ENCODE results near the gene CRIP2.

- no peak for TF ChIP-seq CTCF (conservative IDR thresholded peaks at IDR 0.05 in 1 of 2, IDR thresholded peaks at IDR 0.05 in 1 of 2; ENCODE audit: extremely low read depth in 1 of 2, insufficient read depth in 1 of 2, low read depth in 1 of 2, low read length in 2 of 2)
- no peak for TF ChIP-seq EZH2 (IDR thresholded peaks at IDR 0.05; ENCODE audit: borderline replicate concordance, low read length)
Measured at GRCh38 chr14:105471297-105471821, 3.3 kb upstream of the CRIP2 start.

Data from mammary epithelial cell (primary cell).